GM19328 (cell line): Measurements from ENCODE around the gene FHIP1B.

ENCODE experiments used
- ATAC-seq: cut with Tn5 transposase; IDR thresholded peaks from one replicate; pipeline ENCODE4 v1.9.1; 2021; ENCODE audit warnings: mild to moderate bottlenecking, moderate library complexity; ENCODE audit not compliant: unreplicated experiment

The FHIP1B gene

GRCh38 chr11:6202041-6202440, 32.4 kb downstream of the FHIP1B start:
- no peak for ATAC-seq

- ATAC-seq: no peak
Observed at GRCh38 chr11:6201481-6201880, 33.0 kb downstream of the FHIP1B start.

- no peak for ATAC-seq
Observed at GRCh38 chr11:6200975-6201374, 33.5 kb downstream of the FHIP1B start.

- no peak for ATAC-seq
Observed at GRCh38 chr11:6199174-6199810, 35.1 kb downstream of the FHIP1B start, which contains the start of gene OR52W1. Gene OR52W1 (plus strand): TSS chr11:6199224. CDS start chr11:6199224, 0 bp downstream.

- ATAC-seq: no peak
Observed at GRCh38 chr11:6197466-6198200, 36.8 kb downstream of the FHIP1B start.

GRCh38 chr11:6196396-6196795, 38.0 kb downstream of the FHIP1B start:
- ATAC-seq: no peak

GRCh38 chr11:6194065-6194581, 40.3 kb downstream of the FHIP1B start:
- no peak for ATAC-seq

GRCh38 chr11:6191742-6192141, 42.7 kb downstream of the FHIP1B start:
- no peak for ATAC-seq

- no peak for ATAC-seq
Observed at GRCh38 chr11:6175440-6175839, 59.0 kb downstream of the FHIP1B start.

GRCh38 chr11:6170226-6170625, 64.2 kb downstream of the FHIP1B start, which contains the start of gene OR52B2:
Gene OR52B2 (minus strand): TSS chr11:6170326. CDS start chr11:6170326, 0 bp downstream.
- no peak for ATAC-seq
